ENCODE data around the gene PDE7B. TPM values are rescaled to one million over a fixed set of nuclear protein-coding genes. Genes with fewer than 3 reads are reported as not detected.

Gene PDE7B
- total RNA-seq, 1 donor from 2014 or later: 0.05 TPM

GRCh38 chr6:136169394-136170148 lies 318.1 kb downstream of the PDE7B start:
- H3K27ac Mint-ChIP-seq (ENCODE audit: unreplicated experiment): no peak overlapping the region
- peaks cover 2% of the 10 kb centered on the region for H3K4me1 Mint-ChIP-seq (ENCODE audit: low read depth)
- peaks cover 2% of the 10 kb centered on the region for H3K36me3 Mint-ChIP-seq (ENCODE audit: low read depth)
- H3K27me3 Mint-ChIP-seq (ENCODE audit: low read depth): no peaks in the 10 kb centered on the region
- H3K9me3 Mint-ChIP-seq (ENCODE audit: low read depth): peaks cover 4% of the 10 kb centered on the region
- H3K4me3 Mint-ChIP-seq (ENCODE audit: unreplicated experiment): no peak overlapping the region
- DNase-seq (ENCODE audit: low spot score): no peak
- no peak for TF ChIP-seq CTCF (IDR thresholded peaks at IDR 0.05)

GRCh38 chr6:136171231-136171630 lies 319.7 kb downstream of the PDE7B start:
- no peak for TF ChIP-seq CTCF (IDR thresholded peaks at IDR 0.05)
- peaks cover 2% of the 10 kb centered on the region for H3K36me3 Mint-ChIP-seq (ENCODE audit: low read depth)
- DNase-seq (ENCODE audit: low spot score): no peak
- H3K27me3 Mint-ChIP-seq (ENCODE audit: low read depth): no peaks in the 10 kb centered on the region
- H3K4me3 Mint-ChIP-seq (ENCODE audit: unreplicated experiment): no peak overlapping the region
- no peak overlapping the region for H3K27ac Mint-ChIP-seq (ENCODE audit: unreplicated experiment)
- H3K9me3 Mint-ChIP-seq (ENCODE audit: low read depth): peaks cover 4% of the 10 kb centered on the region
- H3K4me1 Mint-ChIP-seq (ENCODE audit: low read depth): peaks cover 2% of the 10 kb centered on the region

- no peak for TF ChIP-seq CTCF (IDR thresholded peaks at IDR 0.05)
- H3K27me3 Mint-ChIP-seq (ENCODE audit: low read depth): no peaks in the 10 kb centered on the region
- no peaks in the 10 kb centered on the region for H3K36me3 Mint-ChIP-seq (ENCODE audit: low read depth)
- no peak overlapping the region for H3K27ac Mint-ChIP-seq (ENCODE audit: unreplicated experiment)
- DNase-seq (ENCODE audit: low spot score): no peak
- H3K9me3 Mint-ChIP-seq (ENCODE audit: low read depth): peaks cover 4% of the 10 kb centered on the region
- no peak overlapping the region for H3K4me3 Mint-ChIP-seq (ENCODE audit: unreplicated experiment)
- H3K4me1 Mint-ChIP-seq (ENCODE audit: low read depth): peaks cover 2% of the 10 kb centered on the region
Observed at GRCh38 chr6:136173519-136174507, 322.3 kb downstream of the PDE7B start.

- H3K27ac Mint-ChIP-seq (ENCODE audit: unreplicated experiment): no peak overlapping the region
- no peak for DNase-seq (ENCODE audit: low spot score)
- H3K4me3 Mint-ChIP-seq (ENCODE audit: unreplicated experiment): no peak overlapping the region
- no peaks in the 10 kb centered on the region for H3K36me3 Mint-ChIP-seq (ENCODE audit: low read depth)
- no peaks in the 10 kb centered on the region for H3K27me3 Mint-ChIP-seq (ENCODE audit: low read depth)
- peaks cover 2% of the 10 kb centered on the region for H3K4me1 Mint-ChIP-seq (ENCODE audit: low read depth)
- H3K9me3 Mint-ChIP-seq (ENCODE audit: low read depth): peaks cover 4% of the 10 kb centered on the region
- no peak for TF ChIP-seq CTCF (IDR thresholded peaks at IDR 0.05)
Observed at GRCh38 chr6:136174510-136174909, 323.0 kb downstream of the PDE7B start.

GRCh38 chr6:136175873-136176272 lies 324.4 kb downstream of the PDE7B start:
- peaks cover 2% of the 10 kb centered on the region for H3K4me1 Mint-ChIP-seq (ENCODE audit: low read depth)
- H3K36me3 Mint-ChIP-seq (ENCODE audit: low read depth): no peaks in the 10 kb centered on the region
- no peak overlapping the region for H3K27ac Mint-ChIP-seq (ENCODE audit: unreplicated experiment)
- H3K9me3 Mint-ChIP-seq (ENCODE audit: low read depth): peaks cover 4% of the 10 kb centered on the region
- no peak overlapping the region for H3K4me3 Mint-ChIP-seq (ENCODE audit: unreplicated experiment)
- no peak for DNase-seq (ENCODE audit: low spot score)
- H3K27me3 Mint-ChIP-seq (ENCODE audit: low read depth): no peaks in the 10 kb centered on the region
- no peak for TF ChIP-seq CTCF (IDR thresholded peaks at IDR 0.05)
